Neural crest cell (in vitro differentiated cells): ENCODE results near the gene PCNP. TPM values are rescaled to one million over a fixed set of nuclear protein-coding genes. Genes with fewer than 3 reads are reported as not detected.

Experiments used
- DNase-seq: peaks from one replicate; pipeline ENCODE4 v3.0.0; 2021; ENCODE audit warnings: low read depth, mixed read lengths, low spot score
- H3K27ac Mint-ChIP-seq: one replicate; pipeline ENCODE4 v1.8.0; 2021; ENCODE audit warnings: mild to moderate bottlenecking, mixed read lengths; ENCODE audit not compliant: unreplicated experiment
- H3K27me3 Mint-ChIP-seq: 2 replicates; pipeline ENCODE4 v1.8.0; 2021; ENCODE audit warnings: low read depth, mild to moderate bottlenecking, mixed read lengths
- H3K36me3 Mint-ChIP-seq: 2 replicates; pipeline ENCODE4 v1.8.0; 2021; ENCODE audit warnings: low read depth, mild to moderate bottlenecking, mixed read lengths
- H3K4me1 Mint-ChIP-seq: 2 replicates; pipeline ENCODE4 v1.8.0; 2021; ENCODE audit warnings: mixed read lengths
- H3K4me3 Mint-ChIP-seq: one replicate; pipeline ENCODE4 v1.8.0; 2021; ENCODE audit warnings: mild to moderate bottlenecking, mixed read lengths
- H3K9me3 Mint-ChIP-seq: 2 replicates; pipeline ENCODE4 v1.8.0; 2021; ENCODE audit warnings: mixed read lengths
- CTCF ChIP-seq: fragments of 200-600 bp; sonication (generic); conservative IDR thresholded peaks from 2 replicates; pipeline ENCODE4 v1.5.0; 2021; ENCODE audit warnings: antibody characterized with exemption, mild to moderate bottlenecking
- total RNA-seq: library from RNA; stranded (reverse); gene quantifications from 2 replicates; pipeline ENCODE4 v1.2.1, GENCODE V29; 2021

The PCNP gene
- total RNA-seq, 1 donor from 2014 or later: 153 TPM

DNA sequence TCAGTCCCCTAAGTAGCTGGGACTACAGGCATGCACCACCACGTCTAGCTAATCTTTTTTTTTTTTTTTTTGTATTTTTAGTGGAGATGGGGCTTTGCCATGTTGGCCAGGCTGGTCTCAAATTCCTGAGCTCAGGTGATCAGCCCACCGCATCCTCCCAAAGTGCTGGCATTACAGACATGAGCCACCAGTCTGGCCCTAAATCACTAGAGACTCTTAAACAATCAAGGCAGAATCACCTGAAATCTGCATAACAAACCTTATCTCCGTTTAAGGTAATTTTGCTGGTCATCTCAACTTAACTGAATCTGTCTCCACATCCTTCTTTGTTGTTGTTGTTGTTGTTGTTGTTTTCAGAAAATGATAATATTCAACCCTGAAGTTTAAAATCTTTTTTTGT is 17.9 kb upstream of the PCNP start:
- H3K4me1 Mint-ChIP-seq: peaks cover 3% of the 10 kb centered on the region
- H3K27ac Mint-ChIP-seq: no peak overlapping the region
- peaks cover 3% of the 10 kb centered on the region for H3K9me3 Mint-ChIP-seq
- no peak for TF ChIP-seq CTCF
- DNase-seq: no peak
- H3K36me3 Mint-ChIP-seq: no peaks in the 10 kb centered on the region
- H3K27me3 Mint-ChIP-seq: peaks cover 13% of the 10 kb centered on the region
- no peak overlapping the region for H3K4me3 Mint-ChIP-seq

- peak within 1 kb of the TSS; percentile 98 for H3K27ac Mint-ChIP-seq
- peaks cover 30% of the 10 kb centered on the region for H3K4me1 Mint-ChIP-seq
- no peaks in the 10 kb centered on the region for H3K9me3 Mint-ChIP-seq
- peak; percentile 82 for DNase-seq
- peak within 1 kb of the TSS; percentile 99 for H3K4me3 Mint-ChIP-seq
- TF ChIP-seq CTCF: no peak
- peaks cover 10% of the 10 kb centered on the region for H3K27me3 Mint-ChIP-seq
- peaks cover 5% of the 10 kb centered on the region for H3K36me3 Mint-ChIP-seq
Observed at GRCh38 chr3:101561630-101562328, 12.2 kb upstream of the PCNP start, which contains the start of gene TRMT10C. Gene TRMT10C (plus strand): TSS chr3:101561868. CDS start chr3:101564782, 2,914 bp downstream.

GRCh38 chr3:101567528-101568317 is 6.3 kb upstream of the PCNP start:
- Mint-ChIP-seq H3K27me3 (no peaks in the 10 kb centered on the region), H3K4me3 (peak overlapping the region; percentile 5), H3K27ac (no peak overlapping the region), H3K36me3 (peaks cover 3% of the 10 kb centered on the region), H3K4me1 (peaks cover 18% of the 10 kb centered on the region), H3K9me3 (no peaks in the 10 kb centered on the region)
- no peak for DNase-seq
- no peak for TF ChIP-seq CTCF

DNA sequence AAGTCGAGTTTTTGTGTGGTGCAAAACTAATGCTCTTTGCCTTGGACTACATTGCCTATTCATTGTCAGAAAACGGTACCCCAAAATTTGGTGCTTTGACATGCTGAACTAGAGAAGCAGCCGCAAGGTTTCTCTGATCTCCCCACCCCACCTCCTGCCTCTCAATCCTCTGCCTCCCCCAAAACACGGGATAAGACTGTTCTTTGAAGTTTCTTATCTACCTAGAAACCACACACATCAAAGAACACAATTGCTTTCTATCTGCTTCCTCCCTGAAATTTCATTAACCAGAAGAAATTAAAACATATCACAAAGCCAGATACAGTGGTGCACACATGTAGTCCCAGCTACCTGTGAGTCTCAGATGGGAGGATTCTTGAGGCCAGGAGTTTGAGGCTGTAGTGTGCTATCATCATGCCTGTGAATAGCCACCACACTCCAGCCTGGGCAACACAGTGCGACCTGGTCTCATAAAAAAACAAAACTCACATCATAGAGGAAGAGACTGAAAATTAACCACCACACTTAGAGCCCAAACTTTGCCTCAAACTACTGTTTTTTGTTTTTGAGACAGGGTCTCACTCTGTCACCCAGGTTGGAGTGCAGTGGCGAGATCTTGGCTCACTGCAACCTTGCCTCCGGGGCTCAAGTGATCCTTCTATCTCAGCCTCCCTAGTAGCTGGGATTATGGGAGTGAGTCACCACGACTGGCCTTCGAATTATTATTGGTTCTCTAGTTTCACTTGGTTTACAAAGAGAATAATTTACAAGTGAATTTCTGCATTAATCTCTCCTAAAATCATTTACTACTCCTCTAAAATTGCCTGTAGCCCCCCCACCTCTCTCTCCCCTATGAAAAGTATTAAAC is 2.7 kb upstream of the PCNP start:
- peaks cover 25% of the 10 kb centered on the region for H3K4me1 Mint-ChIP-seq
- no peak for DNase-seq
- H3K27ac Mint-ChIP-seq: no peak overlapping the region
- H3K36me3 Mint-ChIP-seq: peaks cover 6% of the 10 kb centered on the region
- no peaks in the 10 kb centered on the region for H3K27me3 Mint-ChIP-seq
- TF ChIP-seq CTCF: no peak
- no peaks in the 10 kb centered on the region for H3K9me3 Mint-ChIP-seq
- peak overlapping the region; percentile 19 for H3K4me3 Mint-ChIP-seq

- peaks cover 34% of the 10 kb centered on the region for H3K4me1 Mint-ChIP-seq
- peak overlapping the region; percentile 100 for H3K27ac Mint-ChIP-seq
- H3K36me3 Mint-ChIP-seq: peaks cover 8% of the 10 kb centered on the region
- TF ChIP-seq CTCF: no peak
- no peaks in the 10 kb centered on the region for H3K9me3 Mint-ChIP-seq
- H3K27me3 Mint-ChIP-seq: no peaks in the 10 kb centered on the region
- peak overlapping the region; percentile 95 for H3K4me3 Mint-ChIP-seq
- peak; percentile 38 for DNase-seq
Observed at GRCh38 chr3:101574388-101575112, 570 bp downstream of the PCNP start.
